NCI-H2171 (cell line): Measurements from ENCODE around the gene CACFD1.

ENCODE experiments used
- DNase-seq: peaks from one replicate; lab custom pipeline; 2025; lab: John Stamatoyannopoulos, UW

The CACFD1 gene

DNA sequence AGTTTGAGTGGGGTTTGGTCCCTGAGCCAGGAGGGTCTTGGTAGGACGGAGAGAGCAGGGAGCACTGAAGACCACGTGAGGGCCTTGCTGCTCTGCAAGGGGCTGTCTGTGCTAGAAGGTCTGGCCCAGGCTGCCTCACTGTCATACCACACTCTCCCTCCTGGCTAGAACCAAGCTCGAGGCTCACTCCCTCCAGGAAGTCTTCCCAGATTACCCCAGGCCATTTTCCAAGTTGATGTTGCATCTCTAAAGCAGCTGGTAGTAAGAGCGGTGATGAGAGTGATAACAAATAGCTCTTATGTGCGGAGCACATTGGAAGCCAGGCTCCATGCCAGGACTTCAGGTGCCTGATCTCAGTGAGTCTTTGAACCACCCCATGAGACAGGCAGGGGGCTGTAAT is 58.4 kb downstream of the CACFD1 start:
- peak; percentile 14 for DNase-seq

DNA sequence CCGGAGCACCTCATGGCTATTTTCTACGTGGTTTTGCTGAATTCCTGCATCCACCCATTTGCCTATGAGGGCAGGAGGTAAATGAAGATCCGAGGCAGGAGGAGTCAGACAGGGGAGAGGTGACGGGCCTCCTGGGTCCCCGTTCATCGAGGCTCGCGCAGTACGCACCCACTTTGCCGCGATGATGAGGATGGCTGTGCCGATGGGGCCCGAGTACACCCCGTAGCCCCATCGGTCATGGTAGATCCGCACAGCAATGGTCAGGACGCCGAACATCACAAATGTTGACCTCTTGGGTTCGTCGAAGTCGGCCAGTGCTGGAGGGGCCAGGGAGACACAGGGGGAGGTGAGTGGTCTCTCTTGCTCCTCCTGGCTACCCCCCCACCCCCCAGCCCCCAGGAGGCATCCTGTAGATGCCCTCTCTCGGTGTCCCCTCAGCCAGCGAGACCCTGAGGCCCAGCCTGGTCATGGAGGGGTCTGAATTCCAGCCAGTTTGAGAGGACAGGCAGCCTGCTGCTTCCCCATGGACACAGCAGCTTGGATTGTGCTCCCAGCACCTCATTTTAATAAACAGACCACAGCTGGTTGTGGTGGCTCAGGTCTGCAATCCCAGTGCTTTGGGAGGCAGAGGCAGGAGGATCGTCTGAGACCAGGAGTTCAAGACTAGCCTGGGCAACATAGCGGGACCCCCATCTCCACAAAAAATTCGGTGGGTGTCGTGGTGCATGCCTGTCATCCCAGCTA is 59.1 kb downstream of the CACFD1 start:
- no peak for DNase-seq

DNA sequence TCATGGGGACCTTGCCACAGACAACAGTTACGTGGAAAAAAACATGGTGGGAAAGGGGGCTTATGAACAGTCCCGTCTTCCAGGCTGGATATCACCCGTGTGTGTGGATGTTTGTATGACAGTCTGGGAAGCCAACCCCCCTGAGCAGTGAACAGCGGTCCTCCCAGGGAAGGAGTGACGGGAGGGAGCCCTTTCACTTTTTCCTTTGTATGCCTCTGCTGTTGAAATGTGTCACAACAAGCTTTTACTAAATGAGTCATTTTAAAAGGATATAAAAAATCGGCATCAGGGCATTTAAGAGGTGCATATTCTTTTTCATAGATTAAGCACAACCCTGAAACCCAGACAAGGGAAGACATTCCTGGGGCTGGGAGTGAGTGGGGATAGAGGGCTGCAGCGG is 59.9 kb downstream of the CACFD1 start:
- DNase-seq, result no peak

DNA sequence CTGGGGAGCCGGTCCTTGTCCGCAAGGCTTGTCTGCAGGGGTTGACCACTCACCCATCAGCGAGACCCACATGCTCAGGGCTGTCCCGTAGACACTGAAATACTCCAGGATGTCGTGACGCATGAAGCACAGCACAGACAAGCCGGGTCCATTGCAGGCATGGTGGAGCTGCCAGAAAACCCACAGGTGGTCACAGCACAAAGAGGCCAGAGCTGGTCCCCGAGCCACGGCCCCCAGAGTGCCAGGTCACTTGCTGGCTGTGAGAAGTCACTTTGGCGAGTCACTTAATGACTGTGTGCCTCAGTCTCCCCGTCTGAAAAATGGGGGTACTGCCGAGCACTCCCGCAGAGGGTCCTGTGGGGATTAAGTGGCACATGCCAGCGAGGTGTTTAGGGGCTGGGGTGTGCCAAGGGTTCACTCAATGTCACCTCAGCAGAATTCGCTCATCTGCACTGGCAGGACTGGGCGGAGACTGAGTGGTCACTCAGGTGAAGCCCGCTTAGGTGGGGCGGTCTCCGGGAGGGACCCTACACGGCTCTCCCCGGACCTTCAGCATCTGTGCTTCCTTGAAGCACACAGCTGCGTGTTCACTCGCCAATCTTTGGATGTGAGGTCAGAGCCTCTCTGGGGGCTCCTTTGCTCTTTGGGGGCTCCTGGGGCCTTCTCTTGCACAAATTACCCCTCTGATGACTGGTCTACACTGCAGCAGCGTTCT is 60.5 kb downstream of the CACFD1 start:
- no peak for DNase-seq
